HEK293 (cell line): ENCODE results near the gene DCAF12L2.

ENCODE experiments used
- CTCF ChIA-PET: fragments of 350-600 bp; formaldehyde crosslinking; extraction: SDS; loops from one replicate; lab custom pipeline; 2021; ENCODE audit warnings: antibody characterized with exemption; lab: Yijun Ruan, JAX
- POLR2A ChIA-PET: fragments of 300-600 bp; formaldehyde crosslinking; extraction: SDS; loops from one replicate; lab custom pipeline; 2020; ENCODE audit warnings: antibody characterized with exemption, inconsistent platforms; lab: Yijun Ruan, JAX
- H3K27ac ChIP-seq: fragments of 200-500 bp; sonication (Bioruptor generic); 2 replicates; pipeline ENCODE4 v1.5.1; 2014; ENCODE audit warnings: low read depth, low read length, control low read depth, inconsistent platforms; ENCODE audit errors: extremely low read depth
- H3K36me3 ChIP-seq, 2 experiments: fragments of 200-500 bp in 1 of 2; sonication (Bioruptor generic) in 1 of 2; 1 replicate in 1 of 2; 2 replicates in 1 of 2; pipeline ENCODE4 v1.5.1; 2014 to 2017; ENCODE audit warnings: inconsistent platforms in 2 of 2, low read length in 2 of 2; ENCODE audit not compliant: control insufficient read depth in 2 of 2, insufficient read depth in 1 of 2
- H3K4me1 ChIP-seq: fragments of 200-500 bp; sonication (Bioruptor generic); 2 replicates; pipeline ENCODE4 v1.5.1; 2014; ENCODE audit warnings: mild to moderate bottlenecking, low read length, inconsistent platforms; ENCODE audit not compliant: control insufficient read depth, insufficient read depth
- H3K4me3 ChIP-seq: 2 replicates; pipeline ENCODE4 v1.5.1; 2011; ENCODE audit warnings: low read depth, mild to moderate bottlenecking, control low read depth, low read length, moderate library complexity
- H3K9me3 ChIP-seq: fragments of 200-500 bp; sonication (Bioruptor generic); 2 replicates; pipeline ENCODE4 v1.5.1; 2014; ENCODE audit warnings: low read depth, low read length, inconsistent platforms; ENCODE audit not compliant: control insufficient read depth, insufficient read depth
- AEBP2 ChIP-seq: fragments of 450-650 bp; formaldehyde crosslinking; IDR thresholded peaks from 2 replicates; pipeline ENCODE4 v1.5.1; 2016; ENCODE audit warnings: missing biosample characterization, missing genetic modification characterization, borderline replicate concordance
- EGR2 ChIP-seq: fragments of 450-650 bp; formaldehyde crosslinking; IDR thresholded peaks from 2 replicates; pipeline ENCODE4 v1.5.1; 2016; ENCODE audit warnings: low read depth, missing biosample characterization, missing genetic modification characterization
- KLF16 ChIP-seq: fragments of 450-650 bp; formaldehyde crosslinking; IDR thresholded peaks from 2 replicates; pipeline ENCODE4 v1.5.1; 2017; ENCODE audit warnings: missing biosample characterization, missing genetic modification characterization
- KLF9 ChIP-seq: fragments of 450-650 bp; formaldehyde crosslinking; IDR thresholded peaks from 2 replicates; pipeline ENCODE4 v1.5.1; 2016; ENCODE audit warnings: missing biosample characterization, missing genetic modification characterization, low read depth
- PRDM1 ChIP-seq: fragments of 450-650 bp; formaldehyde crosslinking; IDR thresholded peaks from 2 replicates; pipeline ENCODE4; 2016; ENCODE audit warnings: missing biosample characterization, missing genetic modification characterization
- PRDM4 ChIP-seq: fragments of 450-650 bp; formaldehyde crosslinking; IDR thresholded peaks from 2 replicates; pipeline ENCODE4 v1.5.1; 2017; ENCODE audit warnings: missing biosample characterization, missing genetic modification characterization
- TCF7L2 ChIP-seq: IDR thresholded peaks from 2 replicates; pipeline ENCODE4 v1.6.1; 2011; ENCODE audit warnings: low read depth, mild to moderate bottlenecking, inconsistent platforms, low read length, moderate library complexity, borderline replicate concordance
- ZBTB21 ChIP-seq: fragments of 450-650 bp; formaldehyde crosslinking; IDR thresholded peaks from 2 replicates; pipeline ENCODE4 v1.5.1; 2017; ENCODE audit warnings: missing biosample characterization, missing genetic modification characterization
- ZIC2 ChIP-seq: fragments of 450-650 bp; formaldehyde crosslinking; IDR thresholded peaks from 2 replicates; pipeline ENCODE4 v1.5.1; 2016; ENCODE audit warnings: missing biosample characterization, missing genetic modification characterization
- ZNF133 ChIP-seq: fragments of 450-650 bp; formaldehyde crosslinking; IDR thresholded peaks from 2 replicates; pipeline ENCODE4 v1.5.1; 2016; ENCODE audit warnings: missing biosample characterization, missing genetic modification characterization
- ZNF26 ChIP-seq: fragments of 450-650 bp; formaldehyde crosslinking; IDR thresholded peaks from 2 replicates; pipeline ENCODE4 v1.5.1; 2016; ENCODE audit warnings: missing biosample characterization, missing genetic modification characterization
- ZNF398 ChIP-seq: fragments of 450-650 bp; formaldehyde crosslinking; IDR thresholded peaks from 2 replicates; pipeline ENCODE4 v1.5.1; 2017; ENCODE audit warnings: missing biosample characterization, missing genetic modification characterization
- ZNF501 ChIP-seq: fragments of 450-650 bp; formaldehyde crosslinking; IDR thresholded peaks from 2 replicates; pipeline ENCODE4 v1.5.1; 2016; ENCODE audit warnings: missing biosample characterization, missing genetic modification characterization
- ZNF544 ChIP-seq: fragments of 450-650 bp; formaldehyde crosslinking; IDR thresholded peaks from 2 replicates; pipeline ENCODE4 v1.5.0; 2017; ENCODE audit warnings: missing biosample characterization, missing genetic modification characterization
- ZNF548 ChIP-seq: fragments of 450-650 bp; formaldehyde crosslinking; IDR thresholded peaks from 2 replicates; pipeline ENCODE4 v1.5.1; 2016; ENCODE audit warnings: missing biosample characterization, missing genetic modification characterization
- ZNF580 ChIP-seq: fragments of 450-650 bp; formaldehyde crosslinking; IDR thresholded peaks from 2 replicates; pipeline ENCODE4 v1.5.1; 2016; ENCODE audit warnings: missing biosample characterization, missing genetic modification characterization
- ZNF785 ChIP-seq: fragments of 450-650 bp; formaldehyde crosslinking; IDR thresholded peaks from 2 replicates; pipeline ENCODE4 v1.5.1; 2016; ENCODE audit warnings: missing biosample characterization, missing genetic modification characterization

DCAF12L2 gene

GRCh38 chrX:126164689-126165400, 1.2 kb downstream of the DCAF12L2 start:
- no peaks in the 10 kb centered on the region; the same call in 1 of the 2 replicates for H3K9me3 ChIP-seq
- H3K4me1 ChIP-seq = no peaks in the 10 kb centered on the region
- no peak overlapping the region for H3K27ac ChIP-seq
- CTCF ChIA-PET = no interaction called here
- no peaks in the 10 kb centered on the region for H3K36me3 ChIP-seq
- H3K4me3 ChIP-seq = no peak overlapping the region
- TF ChIP-seq EGR2 (tag by site-specific recombination) = no peak
- TF ChIP-seq ZNF785 = no peak
- TF ChIP-seq ZNF544 (tag by site-specific recombination) = no peak
- TF ChIP-seq KLF16 (tag by site-specific recombination) = no peak
- no peak for TF ChIP-seq ZNF501 (tag by site-specific recombination)
- POLR2A ChIA-PET = no interaction called here

- H3K27ac ChIP-seq = no peak overlapping the region
- no peak for TF ChIP-seq ZNF580
- no peak for TF ChIP-seq ZNF544 (tag by site-specific recombination)
- TF ChIP-seq PRDM4 (tag by site-specific recombination) = no peak
- TF ChIP-seq ZIC2 (tag by site-specific recombination) = no peak
- no peak for TF ChIP-seq ZNF548 (tag by site-specific recombination)
- TF ChIP-seq ZNF26 = no peak
- no peak for TF ChIP-seq TCF7L2
- no peak for TF ChIP-seq ZNF398 (tag by site-specific recombination)
- no peak for TF ChIP-seq ZBTB21
- TF ChIP-seq PRDM1 (tag by site-specific recombination) = no peak
- TF ChIP-seq ZNF133 = no peak
- no peak for TF ChIP-seq KLF9 (tag by site-specific recombination)
- no peak for TF ChIP-seq AEBP2 (tag by site-specific recombination)
- TF ChIP-seq, all 188 proteins: peak for 0
- CTCF ChIA-PET = no interaction called here
- no peaks in the 10 kb centered on the region for H3K9me3 ChIP-seq
- no peaks in the 10 kb centered on the region for H3K36me3 ChIP-seq
- H3K4me1 ChIP-seq = no peaks in the 10 kb centered on the region
- no peak overlapping the region for H3K4me3 ChIP-seq
- POLR2A ChIA-PET = no interaction called here
These were observed 1.9 kb downstream of the DCAF12L2 start for GRCh38 chrX:126164226-126164625.
